Smooth muscle cell (in vitro differentiated cells): ENCODE measurements around the gene APBB2. TPM values are rescaled to one million over a fixed set of nuclear protein-coding genes. Genes with fewer than 3 reads are reported as not detected.
A peak's percentile ranks its signal among the peaks of the same experiment; 100 is the strongest.

Experiments used
- DNase-seq: peaks from one replicate; lab custom pipeline; 2025; ENCODE audit not compliant: unreplicated experiment; lab: John Stamatoyannopoulos, UW
- H2AFZ ChIP-seq: fragments of 200-600 bp; sonication (generic); 2 replicates; pipeline ENCODE4 v1.6.0; 2016; ENCODE audit warnings: antibody characterized with exemption, low read depth, mild to moderate bottlenecking
- H3F3A ChIP-seq: fragments of 200-600 bp; sonication (generic); 2 replicates; pipeline ENCODE4 v1.6.0; 2017; ENCODE audit warnings: antibody characterized with exemption, low read depth
- H3K27ac ChIP-seq: fragments of 200-600 bp; sonication (generic); 2 replicates; pipeline ENCODE4 v1.5.1; 2016; ENCODE audit warnings: low read depth, mild to moderate bottlenecking
- H3K27me3 ChIP-seq: fragments of 200-600 bp; sonication (generic); 2 replicates; pipeline ENCODE4 v1.6.1; 2016; ENCODE audit warnings: low read depth, mild to moderate bottlenecking
- H3K36me3 ChIP-seq: fragments of 200-600 bp; sonication (generic); 2 replicates; pipeline ENCODE4 v1.5.1; 2016; ENCODE audit warnings: low read depth
- H3K4me1 ChIP-seq: fragments of 200-600 bp; sonication (generic); 2 replicates; pipeline ENCODE4 v1.5.1; 2016; ENCODE audit warnings: low read depth
- H3K4me2 ChIP-seq: fragments of 200-600 bp; sonication (generic); 2 replicates; pipeline ENCODE4 v1.6.0; 2016; ENCODE audit warnings: mild to moderate bottlenecking
- H3K4me3 ChIP-seq: fragments of 200-600 bp; sonication (generic); 2 replicates; pipeline ENCODE4 v1.5.1; 2016; ENCODE audit warnings: mild to moderate bottlenecking
- H3K79me2 ChIP-seq: fragments of 200-600 bp; sonication (generic); 2 replicates; pipeline ENCODE4 v1.6.0; 2016; ENCODE audit warnings: low read depth, mild to moderate bottlenecking
- H3K9ac ChIP-seq: fragments of 200-600 bp; sonication (generic); 2 replicates; pipeline ENCODE4 v1.6.0; 2016; ENCODE audit warnings: low read depth
- H3K9me3 ChIP-seq: fragments of 200-600 bp; sonication (generic); replicated peaks from 2 replicates; pipeline ENCODE4 v1.5.1; 2016; ENCODE audit warnings: low read depth
- H4K20me1 ChIP-seq: fragments of 200-600 bp; sonication (generic); 2 replicates; pipeline ENCODE4 v1.6.0; 2016; ENCODE audit warnings: low read depth
- CTCF ChIP-seq: fragments of 200-600 bp; sonication (generic); IDR thresholded peaks from 2 replicates; pipeline ENCODE4 v1.5.1; 2017; ENCODE audit warnings: borderline replicate concordance, mild to moderate bottlenecking, antibody characterized with exemption; ENCODE audit not compliant: insufficient read depth, poor library complexity, severe bottlenecking
- WGBS: methylation state at CpG from one replicate; pipeline ENCODE4 v1.1.7; 2016; ENCODE audit warnings: low lambda C conversion rate; 5-methylcytosine and 5-hydroxymethylcytosine counted together
- polyA plus RNA-seq: library from polyadenylated mRNA; unstranded; fragments of >200 nt; fragmentation: Nextera tagmentation; extraction: Ambion mirVana; gene quantifications from 2 replicates; pipeline ENCODE4 v1.2.1, GENCODE V29; 2016
- total RNA-seq: library from RNA; depleted of rRNA; stranded (reverse); fragments of >200 nt; gene quantifications from 2 replicates; pipeline ENCODE4 v1.2.3, GENCODE V29; 2014

APBB2 gene
- total and polyA plus RNA-seq, 2 experiments from 2014 or later: 22.1 to 60.9 TPM

DNA sequence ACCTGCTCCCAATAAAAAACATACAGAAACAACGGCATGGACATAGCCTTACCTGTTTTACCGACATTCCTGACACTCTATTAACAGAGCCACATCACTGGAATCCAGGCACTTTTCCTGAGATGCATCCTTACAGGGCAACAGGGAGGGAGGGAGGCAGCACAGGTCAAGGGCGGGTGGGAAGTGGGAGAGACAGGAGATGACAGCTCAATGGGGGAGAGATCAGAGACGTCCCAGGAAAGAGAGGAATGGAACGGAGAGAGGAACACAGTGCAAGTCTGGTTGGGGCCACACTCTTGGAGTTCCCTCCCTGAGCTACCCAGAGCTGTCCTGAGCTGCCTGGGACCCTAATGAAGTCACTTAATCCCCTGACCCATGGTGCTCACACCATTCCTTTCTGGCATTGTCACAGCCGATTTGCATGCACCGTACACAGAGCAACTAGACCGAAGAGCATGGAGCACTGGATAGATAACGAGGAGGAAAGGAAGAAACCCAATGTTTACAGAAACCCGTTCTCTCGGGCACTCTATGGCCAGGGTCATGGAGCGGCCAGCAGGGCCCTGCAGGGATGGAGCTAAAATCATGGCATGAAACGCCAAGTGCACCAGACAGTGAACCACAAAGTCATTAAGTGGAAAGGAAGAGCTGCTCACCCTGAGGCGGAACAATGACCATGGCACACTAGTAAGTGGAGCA lies 371.5 kb downstream of the APBB2 start:
- Histone ChIP-seq H3K36me3 (no peaks in the 10 kb centered on the region), H4K20me1 (peaks cover 29% of the 10 kb centered on the region), H3K9me3 (no peaks in the 10 kb centered on the region), H3K9ac (no peak overlapping the region), H3K27ac (no peak overlapping the region), H3F3A (no peaks in the 10 kb centered on the region), H3K79me2 (no peaks in the 10 kb centered on the region), H3K4me2 (no peak overlapping the region), H3K4me1 (peaks cover 4% of the 10 kb centered on the region), H3K27me3 (no peaks in the 10 kb centered on the region), H2AFZ (no peak overlapping the region), H3K4me3 (no peak overlapping the region)
- 69% methylated on average over 14 of the region's 14 CpGs for WGBS
- no peak for TF ChIP-seq CTCF
- DNase-seq: no peak

DNA sequence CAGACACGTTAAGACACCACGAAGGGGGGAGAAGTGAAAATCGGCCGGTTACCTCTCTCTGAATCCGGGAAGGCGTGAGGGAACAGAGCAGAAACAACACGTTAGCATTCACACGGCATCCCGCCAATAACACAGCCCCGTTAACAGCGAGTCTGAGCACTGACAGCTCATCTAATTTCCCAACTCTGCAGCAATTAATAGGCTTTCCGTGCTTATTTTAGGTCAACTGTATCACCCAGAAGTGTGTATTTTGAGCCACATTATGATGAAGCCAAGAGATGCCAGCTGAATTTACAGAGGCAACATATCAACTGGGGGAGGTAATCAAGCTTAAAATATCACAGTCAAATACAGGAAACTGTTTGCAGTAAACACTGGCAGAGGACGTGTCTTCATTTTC lies 372.0 kb downstream of the APBB2 start:
- Histone ChIP-seq H3K27ac (no peak overlapping the region), H3K4me1 (peaks cover 4% of the 10 kb centered on the region), H3K4me2 (no peak overlapping the region), H3K79me2 (no peaks in the 10 kb centered on the region), H3K9ac (no peak overlapping the region), H3K4me3 (no peak overlapping the region), H2AFZ (no peak overlapping the region), H3F3A (no peaks in the 10 kb centered on the region), H3K36me3 (no peaks in the 10 kb centered on the region), H3K27me3 (no peaks in the 10 kb centered on the region), H3K9me3 (no peaks in the 10 kb centered on the region), H4K20me1 (peaks cover 29% of the 10 kb centered on the region)
- no peak for DNase-seq
- TF ChIP-seq CTCF: no peak
- 89% methylated on average over 13 of the region's 13 CpGs for WGBS

GRCh38 chr4:40840985-40841571 lies 373.3 kb downstream of the APBB2 start:
- peaks cover 4% of the 10 kb centered on the region for H3K4me1 ChIP-seq
- H3K4me3 ChIP-seq: no peak overlapping the region
- H3K27ac ChIP-seq: no peak overlapping the region
- H3K79me2 ChIP-seq: no peaks in the 10 kb centered on the region
- no peaks in the 10 kb centered on the region for H3F3A ChIP-seq
- TF ChIP-seq CTCF: peak; percentile 69
- DNase-seq: peak; percentile 6
- H3K9ac ChIP-seq: no peak overlapping the region
- H4K20me1 ChIP-seq: peaks cover 29% of the 10 kb centered on the region
- no peaks in the 10 kb centered on the region for H3K36me3 ChIP-seq
- H3K9me3 ChIP-seq: no peaks in the 10 kb centered on the region
- H3K4me2 ChIP-seq: peak overlapping the region; percentile 74
- no peak overlapping the region for H2AFZ ChIP-seq
- H3K27me3 ChIP-seq: no peaks in the 10 kb centered on the region
- 48% methylated on average over 7 of the region's 7 CpGs for WGBS
